ENCODE data around the gene C1S.
A peak's percentile ranks its signal among the peaks of the same experiment; 100 is the strongest.
"Not testable (repeated sequence)": the region's sequence is repeated elsewhere in the genome, so short reads cannot be mapped to it uniquely, and the experiment has no call there.

The C1S gene

GRCh38 chr12:7107181-7107580, 46.7 kb downstream of the C1S start:
- DNase-seq, result not testable (repeated sequence)

GRCh38 chr12:7107636-7108002, 47.1 kb downstream of the C1S start:
- DNase-seq, result no peak

GRCh38 chr12:7108003-7108795, 47.7 kb downstream of the C1S start:
- peak; percentile 47 for DNase-seq

GRCh38 chr12:7108796-7109571, 48.5 kb downstream of the C1S start, which contains the start of gene C1RL:
C1RL (minus strand) TSS chr12:7109214; CDS start chr12:7109180, 34 bp downstream.
- DNase-seq, result peak; percentile 77

- DNase-seq, result no peak
Observed at GRCh38 chr12:7109572-7109920, 49.0 kb downstream of the C1S start.

- DNase-seq, result no peak
Observed at GRCh38 chr12:7110661-7111060, 50.1 kb downstream of the C1S start.

- DNase-seq, result no peak
Observed at GRCh38 chr12:7112041-7112440, 51.5 kb downstream of the C1S start.

- DNase-seq, result peak; percentile 9
Observed at GRCh38 chr12:7113389-7113871, 52.9 kb downstream of the C1S start.

- DNase-seq, result no peak
Observed at GRCh38 chr12:7114008-7114407, 53.5 kb downstream of the C1S start.

- no peak for DNase-seq
Observed at GRCh38 chr12:7114851-7115250, 54.3 kb downstream of the C1S start.

- DNase-seq, result no peak
Observed at GRCh38 chr12:7116196-7116595, 55.7 kb downstream of the C1S start.

GRCh38 chr12:7116916-7117315, 56.4 kb downstream of the C1S start:
- no peak for DNase-seq

- no peak for DNase-seq
Observed at GRCh38 chr12:7117670-7118069, 57.2 kb downstream of the C1S start.

- no peak for DNase-seq
Observed at GRCh38 chr12:7118881-7119280, 58.4 kb downstream of the C1S start.

GRCh38 chr12:7120166-7120565, 59.6 kb downstream of the C1S start:
- DNase-seq, result no peak

Measured in NCI-H2029 (cell line).